ENCODE measurements around the gene MZB1.

GRCh38 chr5:139399501-139400121, 9.9 kb upstream of the MZB1 start:
- TF ChIP-seq MEF2A (IDR thresholded peaks at IDR 0.05; ENCODE audit: borderline replicate concordance, low read depth) (no peak), CTCF (IDR thresholded peaks at IDR 0.05) (no peak), SIN3A (IDR thresholded peaks at IDR 0.05; ENCODE audit: borderline replicate concordance, low read depth, low read length) (no peak), RFX5 (IDR thresholded peaks at IDR 0.05; ENCODE audit: low read length) (no peak), YY1 (IDR thresholded peaks at IDR 0.05; ENCODE audit: low read depth) (no peak)

Data from SK-N-SH (cell line).